GM19099 (cell line): ENCODE measurements around the gene PGLYRP1.

Experiments used
- POLR2A ChIP-seq: IDR thresholded peaks from 3 replicates; pipeline ENCODE4 v1.6.1; 2011; ENCODE audit warnings: low read depth; ENCODE audit not compliant: insufficient read length; ENCODE audit errors: extremely low read depth

The PGLYRP1 gene

DNA sequence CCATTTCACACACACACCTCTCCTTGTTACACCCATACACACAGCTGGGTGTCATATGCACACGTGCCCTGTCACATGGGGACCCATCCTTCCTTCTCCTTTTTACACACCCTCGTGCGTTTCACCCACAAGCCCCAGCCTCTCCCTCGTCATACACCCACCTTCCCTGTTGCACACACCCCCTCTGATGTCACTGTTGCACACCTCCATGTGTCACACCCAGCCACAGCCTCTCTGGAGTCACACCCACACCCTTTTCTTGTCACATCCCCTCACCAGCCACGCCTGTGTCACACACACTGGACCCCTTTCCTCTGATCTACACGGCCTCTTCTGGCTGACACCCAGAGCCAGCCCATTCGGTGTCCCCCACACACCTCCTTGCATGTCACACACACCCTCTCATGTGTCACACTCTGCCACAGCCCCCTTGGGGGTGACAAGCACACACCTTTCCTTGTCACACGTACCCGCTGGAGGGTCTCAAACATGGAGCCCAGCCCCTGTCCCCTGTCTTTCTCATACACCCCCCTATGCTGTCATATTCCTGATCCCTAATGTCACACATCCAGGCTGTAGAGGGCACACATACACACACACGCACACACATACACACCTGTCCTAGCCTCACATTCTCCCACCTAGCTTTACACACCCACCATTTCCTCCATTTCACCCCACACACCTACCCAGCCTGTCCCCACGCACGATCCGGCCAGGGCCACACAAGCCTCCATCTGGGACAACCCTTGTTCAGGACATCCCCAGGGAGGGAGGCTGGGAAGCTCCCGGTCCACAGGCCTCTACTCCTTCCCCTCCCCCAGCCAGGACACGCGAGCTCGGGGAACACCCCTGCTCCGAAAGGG, 50.5 kb downstream of the PGLYRP1 start:
- no peak for TF ChIP-seq POLR2A

DNA sequence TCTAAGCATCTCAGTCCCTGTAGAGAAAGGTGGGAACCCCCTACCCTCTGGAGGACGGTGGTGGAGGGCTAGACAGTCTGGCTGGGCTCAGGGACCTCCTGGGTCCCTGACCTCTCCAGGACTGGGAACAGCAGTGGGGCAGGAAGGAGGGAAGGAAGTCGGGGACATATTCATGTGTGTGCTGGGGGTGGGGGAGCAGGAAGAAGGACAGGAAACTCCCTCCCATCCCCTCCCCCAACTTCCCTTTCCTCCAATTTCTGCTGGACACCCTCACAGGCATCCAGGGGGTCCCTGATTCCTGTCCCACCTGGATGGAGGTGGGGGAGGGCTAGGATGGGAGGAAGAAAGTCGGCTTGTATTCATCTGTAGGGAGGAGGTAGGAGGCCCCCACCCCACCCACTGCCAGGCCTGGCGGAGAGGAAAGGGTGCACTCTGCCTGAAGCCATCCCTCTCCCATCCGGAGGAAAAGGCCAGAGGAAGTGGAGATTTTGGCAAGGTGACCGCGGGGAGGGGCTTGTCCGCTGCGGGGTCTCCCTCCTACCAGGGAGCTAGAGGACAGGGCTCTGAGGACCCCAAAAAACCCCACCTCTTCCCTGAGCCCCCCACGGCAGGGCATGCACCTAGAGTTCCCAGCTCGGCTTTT, 51.5 kb downstream of the PGLYRP1 start:
- TF ChIP-seq POLR2A = no peak

DNA sequence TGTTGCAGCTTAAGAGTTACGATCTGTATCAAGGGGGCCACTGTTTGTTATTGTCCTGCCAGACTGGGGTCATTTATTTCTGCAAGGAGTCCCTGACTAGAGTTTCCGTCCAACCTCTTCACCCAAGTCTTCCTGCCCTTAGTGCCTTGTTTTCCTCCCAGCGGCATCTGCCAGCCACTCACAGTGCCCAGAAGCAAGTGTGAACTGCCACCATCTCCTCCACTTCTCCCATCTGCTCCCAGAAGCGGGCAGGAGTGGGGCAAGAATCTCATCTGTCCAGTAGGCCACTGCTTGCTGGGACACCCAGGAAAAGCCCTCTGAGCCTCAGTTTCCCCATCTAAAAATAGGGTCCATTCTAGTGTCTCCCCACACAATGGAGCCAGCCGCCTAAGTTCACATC, 53.2 kb downstream of the PGLYRP1 start:
- no peak for TF ChIP-seq POLR2A
